ENCODE measurements around the gene AGO4. TPM values are rescaled to one million over a fixed set of nuclear protein-coding genes. Genes with fewer than 3 reads are reported as not detected.
A peak's percentile ranks its signal among the peaks of the same experiment; 100 is the strongest.
"Not testable (repeated sequence)": the region's sequence is repeated elsewhere in the genome, so short reads cannot be mapped to it uniquely, and the experiment has no call there.

The AGO4 gene
- polyA plus RNA-seq, 3 donors: 20.0 to 46.9 (median 24.0) TPM

DNA sequence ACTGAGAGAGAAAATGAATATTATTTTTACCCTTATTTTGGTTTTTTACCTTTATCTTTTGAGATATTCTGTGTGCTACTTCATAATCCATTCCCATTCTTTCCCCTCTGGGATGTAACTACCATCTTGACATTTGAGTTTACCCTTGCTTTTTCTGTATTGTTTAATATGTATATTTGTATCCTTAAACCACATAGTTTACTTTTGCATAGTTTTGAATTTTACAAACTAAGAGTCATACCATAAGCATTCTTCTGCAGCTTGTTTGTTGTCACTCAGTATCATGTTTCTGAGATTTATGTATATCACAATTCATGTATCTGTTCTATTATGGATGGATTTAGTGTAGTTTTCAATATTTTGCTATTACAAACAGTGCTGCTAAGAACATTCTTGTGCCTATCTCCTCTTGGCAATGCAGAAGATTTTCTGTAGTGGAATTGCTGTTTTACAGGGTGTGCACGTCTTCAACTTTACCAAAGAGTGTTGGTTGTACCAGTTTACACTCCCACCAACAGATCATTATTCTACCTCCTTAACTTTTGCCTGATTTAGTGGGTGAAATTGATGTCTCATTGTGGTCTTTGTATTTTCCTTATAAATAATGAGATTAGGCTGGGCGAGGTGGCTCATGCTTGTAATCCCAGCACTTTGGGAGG is 63.0 kb downstream of the AGO4 start:
- Histone ChIP-seq H4K20me1 (ENCODE audit: insufficient read depth, low read length) (no peaks in the 10 kb centered on the region), H3K4me1 (ENCODE audit: control insufficient read depth in 1 of 2, insufficient read depth in 2 of 2, low read length in 2 of 2) (peaks cover 31 to 32% of the 10 kb centered on the region in 2 donors), H3K4me2 (replicated peaks; ENCODE audit: extremely low read depth, low read length, poor library complexity, severe bottlenecking) (no peak overlapping the region), H3K4me3 (replicated peaks in 1 of 3; ENCODE audit: low read depth in 2 of 3, low read length in 3 of 3) (no peak overlapping the region), H3K9ac (ENCODE audit: insufficient read depth, low read length, poor library complexity, severe bottlenecking) (no peak overlapping the region), H3K27me3 (ENCODE audit: control insufficient read depth in 2 of 2, insufficient read depth in 2 of 2, low read length in 2 of 2) (no peaks in the 10 kb centered on the region), H3K9me3 (replicated peaks in 1 of 2; ENCODE audit: control insufficient read depth in 1 of 2, insufficient read depth in 1 of 2, low read length in 2 of 2) (no peaks in the 10 kb centered on the region), H3K79me2 (ENCODE audit: insufficient read depth, low read length) (no peaks in the 10 kb centered on the region), H3K36me3 (replicated peaks in 1 of 2; ENCODE audit: control insufficient read depth in 1 of 2, insufficient read depth in 2 of 2, low read length in 2 of 2) (no peaks in the 10 kb centered on the region), H3K27ac (ENCODE audit: low read depth in 1 of 2, low read length in 2 of 2) (no peak overlapping the region), H2AFZ (ENCODE audit: insufficient read depth, low read depth, low read length, poor library complexity, severe bottlenecking) (no peak overlapping the region)
- no peak for DNase-seq
- Mint-ChIP-seq H3K36me3 (peaks cover 3 to 5% of the 10 kb centered on the region in 2 donors), H3K27ac (no peak overlapping the region), H3K27me3 (ENCODE audit: low read depth in 3 of 3) (peaks cover 0 to 2% (median 0%) of the 10 kb centered on the region in 3 donors), H3K4me1 (peaks cover 34% of the 10 kb centered on the region), H3K4me3 (no peak overlapping the region), H3K9me3 (peaks cover 0 to 4% (median 0%) of the 10 kb centered on the region in 7 donors)
- intact Hi-C loops (cut with micrococcal nuclease): no loop called here
- no CpG with 5 or more reads among the region's 2 CpGs for WGBS (ENCODE audit: insufficient coverage)
- TF ChIP-seq, protein P1, sequence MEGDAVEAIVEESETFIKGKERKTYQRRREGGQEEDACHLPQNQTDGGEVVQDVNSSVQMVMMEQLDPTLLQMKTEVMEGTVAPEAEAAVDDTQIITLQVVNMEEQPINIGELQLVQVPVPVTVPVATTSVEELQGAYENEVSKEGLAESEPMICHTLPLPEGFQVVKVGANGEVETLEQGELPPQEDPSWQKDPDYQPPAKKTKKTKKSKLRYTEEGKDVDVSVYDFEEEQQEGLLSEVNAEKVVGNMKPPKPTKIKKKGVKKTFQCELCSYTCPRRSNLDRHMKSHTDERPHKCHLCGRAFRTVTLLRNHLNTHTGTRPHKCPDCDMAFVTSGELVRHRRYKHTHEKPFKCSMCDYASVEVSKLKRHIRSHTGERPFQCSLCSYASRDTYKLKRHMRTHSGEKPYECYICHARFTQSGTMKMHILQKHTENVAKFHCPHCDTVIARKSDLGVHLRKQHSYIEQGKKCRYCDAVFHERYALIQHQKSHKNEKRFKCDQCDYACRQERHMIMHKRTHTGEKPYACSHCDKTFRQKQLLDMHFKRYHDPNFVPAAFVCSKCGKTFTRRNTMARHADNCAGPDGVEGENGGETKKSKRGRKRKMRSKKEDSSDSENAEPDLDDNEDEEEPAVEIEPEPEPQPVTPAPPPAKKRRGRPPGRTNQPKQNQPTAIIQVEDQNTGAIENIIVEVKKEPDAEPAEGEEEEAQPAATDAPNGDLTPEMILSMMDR (IDR thresholded peaks at IDR 0.05): no peak

DNA sequence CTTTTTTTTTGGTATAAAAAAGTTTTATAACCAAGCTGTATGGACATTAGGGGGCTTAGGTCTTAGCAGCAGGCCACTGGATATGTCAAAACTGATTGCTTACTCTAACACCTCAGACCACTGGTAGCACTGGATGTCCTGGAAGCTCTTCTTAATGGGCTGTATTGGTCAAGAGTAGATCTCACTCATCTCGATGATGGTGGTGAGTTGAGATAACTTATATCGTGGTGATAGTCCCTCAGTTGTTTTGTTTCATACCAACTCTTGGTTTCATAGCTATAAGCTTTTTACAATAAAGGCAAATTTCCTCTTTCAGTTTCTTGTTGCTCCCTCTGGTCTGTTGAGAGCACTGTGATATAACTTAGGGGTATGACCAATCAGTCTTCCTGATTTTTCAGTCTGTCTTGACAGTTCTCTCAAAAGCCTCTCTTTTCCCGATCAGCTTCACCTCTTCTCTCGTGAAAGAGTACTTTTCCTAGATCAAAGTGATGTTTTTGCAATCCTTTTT is 65.5 kb downstream of the AGO4 start:
- H3K4me3 Mint-ChIP-seq: no peak overlapping the region
- H3K36me3 Mint-ChIP-seq: peaks cover 5 to 9% of the 10 kb centered on the region in 2 donors
- Histone ChIP-seq H3K36me3 (replicated peaks in 1 of 2; ENCODE audit: control insufficient read depth in 1 of 2, insufficient read depth in 2 of 2, low read length in 2 of 2) (no peaks in the 10 kb centered on the region), H3K27me3 (ENCODE audit: control insufficient read depth in 2 of 2, insufficient read depth in 2 of 2, low read length in 2 of 2) (no peaks in the 10 kb centered on the region), H3K9ac (ENCODE audit: insufficient read depth, low read length, poor library complexity, severe bottlenecking) (no peak overlapping the region), H3K9me3 (replicated peaks in 1 of 2; ENCODE audit: control insufficient read depth in 1 of 2, insufficient read depth in 1 of 2, low read length in 2 of 2) (no peaks in the 10 kb centered on the region), H4K20me1 (ENCODE audit: insufficient read depth, low read length) (no peaks in the 10 kb centered on the region), H2AFZ (ENCODE audit: insufficient read depth, low read depth, low read length, poor library complexity, severe bottlenecking) (peak overlapping the region; percentile 48), H3K4me3 (replicated peaks in 1 of 3; ENCODE audit: low read depth in 2 of 3, low read length in 3 of 3) (peak overlapping the region in 1 of 3 experiments; percentile 21), H3K79me2 (ENCODE audit: insufficient read depth, low read length) (no peaks in the 10 kb centered on the region), H3K4me1 (ENCODE audit: control insufficient read depth in 1 of 2, insufficient read depth in 2 of 2, low read length in 2 of 2) (peaks cover 13 to 15% of the 10 kb centered on the region in 2 donors), H3K27ac (ENCODE audit: low read depth in 1 of 2, low read length in 2 of 2) (peak overlapping the region in 1 of 2 donors; percentile 74), H3K4me2 (replicated peaks; ENCODE audit: extremely low read depth, low read length, poor library complexity, severe bottlenecking) (peak overlapping the region; percentile 9)
- no peak for DNase-seq
- H3K9me3 Mint-ChIP-seq: peaks cover 0 to 4% (median 0%) of the 10 kb centered on the region in 7 donors
- intact Hi-C loops (cut with micrococcal nuclease): no loop called here
- no CpG with 5 or more reads among the region's 4 CpGs for WGBS (ENCODE audit: insufficient coverage)
- H3K27me3 Mint-ChIP-seq (ENCODE audit: low read depth in 3 of 3): peaks cover 0 to 2% (median 0%) of the 10 kb centered on the region in 3 donors
- peak overlapping the region in 5 of 7 donors; percentile 27 to 75 (median 46) for H3K27ac Mint-ChIP-seq
- TF ChIP-seq, protein P1 (IDR thresholded peaks at IDR 0.05): no peak
- peaks cover 20% of the 10 kb centered on the region for H3K4me1 Mint-ChIP-seq

DNA sequence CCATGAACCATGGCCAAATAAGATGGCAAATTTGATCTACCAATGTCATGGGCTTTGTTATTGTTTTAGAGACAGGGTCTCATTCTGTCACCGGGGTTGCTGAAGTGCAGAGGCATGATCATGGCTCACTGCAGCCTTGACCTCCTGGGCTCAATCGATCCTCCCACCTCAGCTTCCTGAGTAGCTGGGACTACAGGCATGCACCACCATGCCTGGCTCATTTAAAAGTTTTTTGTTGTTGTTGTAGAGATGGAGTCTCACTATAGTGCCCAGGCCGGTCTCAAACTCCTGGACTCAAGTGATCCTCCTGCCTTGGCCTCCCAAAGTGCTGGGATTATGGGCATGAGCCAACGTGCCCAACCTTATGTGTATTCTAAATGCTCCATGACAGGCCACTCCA is 66.3 kb downstream of the AGO4 start:
- H3K4me2 ChIP-seq (replicated peaks; ENCODE audit: extremely low read depth, low read length, poor library complexity, severe bottlenecking); H3K27me3 Mint-ChIP-seq (ENCODE audit: low read depth in 3 of 3); H3K27me3 ChIP-seq (ENCODE audit: control insufficient read depth in 2 of 2, insufficient read depth in 2 of 2, low read length in 2 of 2); H3K9me3 Mint-ChIP-seq; H3K4me3 ChIP-seq (replicated peaks in 1 of 3; ENCODE audit: low read depth in 2 of 3, low read length in 3 of 3); H3K4me3 Mint-ChIP-seq; intact Hi-C loops (cut with micrococcal nuclease); H3K36me3 Mint-ChIP-seq; H4K20me1 ChIP-seq (ENCODE audit: insufficient read depth, low read length); H2AFZ ChIP-seq (ENCODE audit: insufficient read depth, low read depth, low read length, poor library complexity, severe bottlenecking); H3K27ac ChIP-seq (ENCODE audit: low read depth in 1 of 2, low read length in 2 of 2); H3K79me2 ChIP-seq (ENCODE audit: insufficient read depth, low read length); H3K36me3 ChIP-seq (replicated peaks in 1 of 2; ENCODE audit: control insufficient read depth in 1 of 2, insufficient read depth in 2 of 2, low read length in 2 of 2); DNase-seq; H3K9me3 ChIP-seq (replicated peaks in 1 of 2; ENCODE audit: control insufficient read depth in 1 of 2, insufficient read depth in 1 of 2, low read length in 2 of 2); H3K9ac ChIP-seq (ENCODE audit: insufficient read depth, low read length, poor library complexity, severe bottlenecking): not testable (repeated sequence)
- 87% methylated on average over 3 of the region's 4 CpGs for WGBS (ENCODE audit: insufficient coverage)
- Mint-ChIP-seq H3K4me1 (peaks cover 18% of the 10 kb centered on the region), H3K27ac (peak overlapping the region in 1 of 7 donors; percentile 66)
- peaks cover 13 to 15% of the 10 kb centered on the region in 2 donors for H3K4me1 ChIP-seq (ENCODE audit: control insufficient read depth in 1 of 2, insufficient read depth in 2 of 2, low read length in 2 of 2)

Data from CD14-positive monocyte (primary cell).